ENCODE results near the gene CDKN1A. TPM values are rescaled to one million over a fixed set of nuclear protein-coding genes. Genes with fewer than 3 reads are reported as not detected.
"Not testable (repeated sequence)": the region's sequence is repeated elsewhere in the genome, so short reads cannot be mapped to it uniquely, and the experiment has no call there.

The CDKN1A gene
- total RNA-seq, 1 donor from 2014 or later, result 364 TPM

DNA sequence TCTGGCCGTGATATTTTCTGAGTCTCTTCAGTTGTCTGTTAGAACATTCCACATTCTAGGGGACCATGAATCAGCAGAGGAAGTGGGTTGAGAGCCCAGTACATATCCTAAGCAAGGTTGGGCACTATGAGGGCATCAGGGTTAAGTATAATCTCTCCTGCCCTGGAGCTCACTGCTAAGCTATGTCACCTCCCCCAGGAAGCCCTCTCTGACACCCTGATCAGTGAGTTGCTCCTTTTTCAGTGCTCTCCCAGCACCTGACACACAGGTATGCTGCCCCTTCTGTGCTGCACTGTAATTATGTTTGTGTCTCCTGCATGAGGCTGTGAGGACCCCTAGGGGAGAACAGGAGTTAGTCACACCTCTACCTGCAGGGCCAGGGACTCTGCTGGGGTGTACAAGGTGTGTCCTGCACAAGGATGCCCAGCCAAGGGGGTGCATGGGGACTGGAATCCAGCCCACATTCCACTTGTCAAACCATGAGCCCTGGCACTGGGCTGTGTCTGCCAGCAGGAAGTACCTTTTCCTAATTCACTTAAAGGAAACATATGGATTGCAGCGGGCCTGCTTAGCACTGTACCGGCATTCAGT is 23.0 kb downstream of the CDKN1A start:
- Histone ChIP-seq H3K4me3 (ENCODE audit: low read depth, low read length) (no peak overlapping the region), H3K27me3 (ENCODE audit: control insufficient read depth, insufficient read depth, low read length) (no peaks in the 10 kb centered on the region), H3K36me3 (ENCODE audit: control insufficient read depth, insufficient read depth, low read length) (no peaks in the 10 kb centered on the region)
- peak; percentile 52 for DNase-seq (ENCODE audit: low read depth)
- FAIRE-seq, result peak; percentile 93
- TF ChIP-seq CTCF (IDR thresholded peaks at IDR 0.05; ENCODE audit: insufficient read depth, low read length, severe bottlenecking), result peak; percentile 35

DNA sequence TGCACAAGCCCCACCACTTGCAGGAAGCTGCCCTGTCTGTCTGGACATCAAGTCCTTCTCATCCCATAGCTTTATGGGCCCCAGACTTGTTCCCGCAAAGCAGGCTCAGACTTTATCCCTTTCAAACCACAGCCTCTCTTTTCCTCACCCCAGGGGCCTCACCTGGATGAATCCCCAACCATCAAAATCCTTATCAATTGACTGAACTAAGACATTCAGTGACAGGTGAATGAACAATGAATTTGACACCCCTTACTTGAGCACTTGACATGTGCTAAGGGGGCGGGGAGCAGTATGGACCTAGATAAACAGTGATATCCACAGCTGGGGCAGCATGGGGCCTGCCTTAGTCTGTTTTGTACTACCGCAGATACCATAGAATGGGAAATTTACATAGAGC is 24.1 kb downstream of the CDKN1A start:
- Histone ChIP-seq H3K36me3 (ENCODE audit: control insufficient read depth, insufficient read depth, low read length) (no peaks in the 10 kb centered on the region), H3K27me3 (ENCODE audit: control insufficient read depth, insufficient read depth, low read length) (no peaks in the 10 kb centered on the region), H3K4me3 (ENCODE audit: low read depth, low read length) (no peak overlapping the region)
- TF ChIP-seq CTCF (IDR thresholded peaks at IDR 0.05; ENCODE audit: insufficient read depth, low read length, severe bottlenecking), result no peak
- no peak for DNase-seq (ENCODE audit: low read depth)
- FAIRE-seq, result no peak

GRCh38 chr6:36703081-36703606 is 24.6 kb downstream of the CDKN1A start:
- Histone ChIP-seq H3K36me3 (ENCODE audit: control insufficient read depth, insufficient read depth, low read length) (no peaks in the 10 kb centered on the region), H3K27me3 (ENCODE audit: control insufficient read depth, insufficient read depth, low read length) (no peaks in the 10 kb centered on the region), H3K4me3 (ENCODE audit: low read depth, low read length) (no peak overlapping the region)
- FAIRE-seq (no peak), DNase-seq (ENCODE audit: low read depth) (no peak)
- no peak for TF ChIP-seq CTCF (IDR thresholded peaks at IDR 0.05; ENCODE audit: insufficient read depth, low read length, severe bottlenecking)

GRCh38 chr6:36703982-36704381 is 25.5 kb downstream of the CDKN1A start:
- DNase-seq (ENCODE audit: low read depth) (no peak), FAIRE-seq (no peak)
- H3K36me3 ChIP-seq (ENCODE audit: control insufficient read depth, insufficient read depth, low read length), result no peaks in the 10 kb centered on the region

DNA sequence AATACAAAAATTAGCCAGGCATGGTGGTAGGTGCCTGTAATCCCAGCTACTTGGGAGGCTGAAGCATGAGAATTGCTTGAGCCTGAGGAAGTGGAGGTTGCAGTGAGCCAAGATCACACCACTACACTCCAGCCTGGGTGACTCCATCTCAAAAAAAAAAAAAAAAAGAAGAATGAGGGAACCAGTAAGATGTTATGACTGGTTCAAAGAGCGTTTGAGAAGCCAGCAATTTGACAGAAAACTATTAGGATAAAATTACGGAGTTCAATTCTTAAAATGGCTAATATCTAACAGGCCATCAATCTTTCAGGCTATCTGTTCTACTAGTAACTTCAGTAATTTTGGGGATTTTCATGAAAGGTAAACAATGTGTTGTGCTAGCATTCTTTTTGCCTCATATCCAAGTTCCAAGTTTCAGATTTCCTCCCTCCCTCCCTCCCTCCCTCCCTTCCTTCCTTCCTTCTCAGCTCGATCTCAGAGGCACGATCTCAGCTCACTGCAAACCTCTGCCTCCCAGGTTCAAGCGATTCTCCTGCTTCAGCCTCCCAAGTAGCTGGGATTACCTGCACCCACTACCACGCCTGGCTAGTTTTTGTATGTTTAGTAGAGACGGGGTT is 26.6 kb downstream of the CDKN1A start:
- not testable (repeated sequence) for H3K4me3 ChIP-seq (ENCODE audit: low read depth, low read length); FAIRE-seq; DNase-seq (ENCODE audit: low read depth); H3K36me3 ChIP-seq (ENCODE audit: control insufficient read depth, insufficient read depth, low read length); H3K27me3 ChIP-seq (ENCODE audit: control insufficient read depth, insufficient read depth, low read length)

More at GRCh38 chr6:36703982-36704381, 25.5 kb downstream of the CDKN1A start:
- no peak overlapping the region for H3K4me3 ChIP-seq (ENCODE audit: low read depth, low read length)
- no peaks in the 10 kb centered on the region for H3K27me3 ChIP-seq (ENCODE audit: control insufficient read depth, insufficient read depth, low read length)
- TF ChIP-seq CTCF (IDR thresholded peaks at IDR 0.05; ENCODE audit: insufficient read depth, low read length, severe bottlenecking), result no peak

DNA sequence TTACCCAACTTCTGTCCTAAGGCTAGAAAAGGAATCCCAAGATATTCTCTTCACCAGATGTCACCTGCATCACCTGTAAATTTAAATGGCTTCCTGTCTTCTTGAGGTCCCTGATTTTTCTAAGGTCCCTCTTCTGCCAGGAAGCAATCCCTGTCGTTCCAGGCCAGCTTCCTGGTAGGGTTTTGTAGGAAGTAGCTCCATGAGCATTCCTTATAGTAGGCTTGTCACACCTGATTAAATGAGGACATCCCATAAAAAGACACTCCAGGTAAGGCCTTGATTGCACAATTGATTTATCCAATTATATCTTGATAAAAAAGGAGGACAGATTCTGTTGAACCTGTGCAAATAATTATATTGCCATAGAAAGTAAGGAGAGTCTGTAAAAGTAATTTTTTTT is 27.8 kb downstream of the CDKN1A start:
- TF ChIP-seq CTCF (IDR thresholded peaks at IDR 0.05; ENCODE audit: insufficient read depth, low read length, severe bottlenecking), result no peak
- H3K4me3 ChIP-seq (ENCODE audit: low read depth, low read length), result no peak overlapping the region
- no peaks in the 10 kb centered on the region for H3K36me3 ChIP-seq (ENCODE audit: control insufficient read depth, insufficient read depth, low read length)
- DNase-seq (ENCODE audit: low read depth) (no peak), FAIRE-seq (no peak)
- no peaks in the 10 kb centered on the region for H3K27me3 ChIP-seq (ENCODE audit: control insufficient read depth, insufficient read depth, low read length)
